SK-N-SH (cell line): ENCODE results near the gene LCN2. TPM values are rescaled to one million over a fixed set of nuclear protein-coding genes. Genes with fewer than 3 reads are reported as not detected.

Experiments
- CTCF ChIA-PET: fragments of 300-600, 350-600 bp; formaldehyde crosslinking; extraction: SDS; loops from one replicate; lab custom pipeline; 2021; lab: Yijun Ruan, JAX
- POLR2A ChIA-PET: fragments of 350-600 bp; sonication (Branson Sonifier 250); formaldehyde crosslinking; extraction: SDS; loops from one replicate; lab custom pipeline; 2020; ENCODE audit warnings: antibody characterized with exemption, inconsistent platforms; lab: Yijun Ruan, JAX
- DNase-seq: peaks from one replicate; pipeline ENCODE4 v3.0.0; 2012
- H2AFZ ChIP-seq: fragments of 200-600 bp; sonication (generic); 2 replicates; pipeline ENCODE4 v1.8.1; 2016; ENCODE audit warnings: antibody characterized with exemption, mild to moderate bottlenecking, low read depth
- H3F3A ChIP-seq: fragments of 200-600 bp; sonication (generic); replicated peaks from 2 replicates; pipeline ENCODE3; 2016; ENCODE audit warnings: antibody characterized with exemption, mild to moderate bottlenecking; ENCODE audit not compliant: insufficient read depth
- H3K27ac ChIP-seq, 2 experiments: fragments of 200-500 bp in 1 of 2; fragments of 200-600 bp in 1 of 2; sonication (Bioruptor generic) in 1 of 2; sonication (generic), shearing (Covaris generic) in 1 of 2; 2 replicates each; pipeline versions ENCODE4 v1.5.1 to v1.6.1; 2014 to 2016; ENCODE audit warnings: low read depth in 2 of 2, inconsistent platforms in 1 of 2, low read length in 1 of 2, mild to moderate bottlenecking in 1 of 2, mixed read lengths in 1 of 2
- H3K27me3 ChIP-seq: fragments of 200-600 bp; sonication (generic), shearing (Covaris generic); 2 replicates; pipeline ENCODE4 v1.6.1; 2016; ENCODE audit warnings: mixed run types; ENCODE audit not compliant: insufficient read depth
- H3K36me3 ChIP-seq, 2 experiments: fragments of 200-500 bp in 1 of 2; fragments of 200-600 bp in 1 of 2; sonication (Bioruptor generic) in 1 of 2; sonication (generic) in 1 of 2; replicated peaks in 1 of 2; 2 replicates each; pipeline versions ENCODE3 to v1.5.1; 2014 to 2016; ENCODE audit warnings: low read length in 1 of 2, mild to moderate bottlenecking in 1 of 2; ENCODE audit not compliant: insufficient read depth in 2 of 2, control insufficient read depth in 1 of 2
- H3K4me1 ChIP-seq, 2 experiments: fragments of 200-500 bp in 1 of 2; fragments of 200-600 bp in 1 of 2; sonication (Bioruptor generic) in 1 of 2; sonication (generic), shearing (Covaris generic) in 1 of 2; 2 replicates each; pipeline versions ENCODE4 v1.5.1 to v1.6.1; 2014 to 2016; ENCODE audit warnings: low read depth in 1 of 2, low read length in 1 of 2, mixed run types in 1 of 2; ENCODE audit not compliant: insufficient read depth in 2 of 2, control insufficient read depth in 1 of 2
- H3K4me2 ChIP-seq: fragments of 200-600 bp; sonication (generic), shearing (Covaris generic); 2 replicates; pipeline ENCODE4 v1.6.1; 2017; ENCODE audit warnings: mixed run types
- H3K4me3 ChIP-seq, 2 experiments: fragments of 200-500 bp in 1 of 2; fragments of 200-600 bp in 1 of 2; sonication (Bioruptor generic) in 1 of 2; sonication (generic), shearing (Covaris generic) in 1 of 2; 2 replicates each; pipeline versions ENCODE4 v1.5.1 to v1.8.1; 2014 to 2016; ENCODE audit warnings: low read depth in 2 of 2, inconsistent platforms in 1 of 2, low read length in 1 of 2, mild to moderate bottlenecking in 1 of 2, mixed read lengths in 1 of 2, moderate library complexity in 1 of 2
- H3K79me2 ChIP-seq: fragments of 200-600 bp; sonication (generic); 2 replicates; pipeline ENCODE4 v1.8.1; 2017; ENCODE audit warnings: mild to moderate bottlenecking; ENCODE audit not compliant: insufficient read depth
- H3K9ac ChIP-seq: fragments of 200-600 bp; sonication (generic); 2 replicates; pipeline ENCODE4 v1.6.1; 2017; ENCODE audit warnings: mixed run types
- H3K9me2 ChIP-seq: fragments of 200-600 bp; sonication (generic); 2 replicates; pipeline ENCODE4 v1.6.1; 2017; ENCODE audit warnings: mixed run types
- H3K9me3 ChIP-seq: fragments of 200-600 bp; sonication (generic); 2 replicates; pipeline ENCODE4 v1.6.1; 2017; ENCODE audit warnings: mixed run types, mild to moderate bottlenecking, moderate library complexity
- H4K20me1 ChIP-seq: fragments of 200-600 bp; sonication (generic); 2 replicates; pipeline ENCODE4 v1.6.1; 2017; ENCODE audit warnings: mild to moderate bottlenecking, mixed run types; ENCODE audit not compliant: insufficient read depth
- ELF1 ChIP-seq: IDR thresholded peaks from 2 replicates; pipeline ENCODE4 v1.4.0; 2012
- FOXM1 ChIP-seq: IDR thresholded peaks from 2 replicates; pipeline ENCODE4 v1.4.0; 2012; ENCODE audit warnings: low read depth, mild to moderate bottlenecking
- GATA2 ChIP-seq: sonication (generic); formaldehyde crosslinking; IDR thresholded peaks from 2 replicates; pipeline ENCODE4 v1.5.0; 2020; ENCODE audit warnings: mild to moderate bottlenecking, missing genetic modification reagents
- JUND ChIP-seq: IDR thresholded peaks from 2 replicates; pipeline ENCODE4 v1.4.0; 2012
- MXI1 ChIP-seq: IDR thresholded peaks from 2 replicates; pipeline ENCODE4 v1.6.1; 2012; ENCODE audit warnings: mild to moderate bottlenecking, low read depth, low read length, improper control_type of control experiment
- NFIC ChIP-seq: IDR thresholded peaks from 2 replicates; pipeline ENCODE4 v1.4.0; 2012; ENCODE audit warnings: borderline replicate concordance
- NRF1 ChIP-seq: IDR thresholded peaks from 2 replicates; pipeline ENCODE4 v1.6.1; 2012; ENCODE audit warnings: low read depth, mild to moderate bottlenecking, low read length
- RAD21 ChIP-seq: IDR thresholded peaks from 2 replicates; pipeline ENCODE4 v1.6.1; 2012; ENCODE audit warnings: mild to moderate bottlenecking, low read length
- SIN3A ChIP-seq: IDR thresholded peaks from 2 replicates; pipeline ENCODE4 v1.6.1; 2012; ENCODE audit warnings: low read depth, mild to moderate bottlenecking, low read length, moderate library complexity, borderline replicate concordance
- SMC3 ChIP-seq: IDR thresholded peaks from 2 replicates; pipeline ENCODE4 v1.6.1; 2012; ENCODE audit warnings: low read depth, low read length, improper control_type of control experiment
- TEAD4 ChIP-seq: IDR thresholded peaks from 2 replicates; pipeline ENCODE4 v1.4.0; 2012; ENCODE audit warnings: mild to moderate bottlenecking, borderline replicate concordance; ENCODE audit not compliant: insufficient read depth
- YY1 ChIP-seq: IDR thresholded peaks from 2 replicates; pipeline ENCODE4 v1.4.0; 2012; ENCODE audit warnings: low read depth, mild to moderate bottlenecking
- WGBS: methylation state at CpG from one replicate; pipeline ENCODE4 v1.1.6; 2017; ENCODE audit warnings: low lambda C conversion rate; 5-methylcytosine and 5-hydroxymethylcytosine counted together
- polyA plus RNA-seq, 3 experiments: library from polyadenylated mRNA; depleted of rRNA; stranded (reverse); fragments of >200 nt; gene quantifications; 2 replicates each; pipeline ENCODE4 v1.2.3, GENCODE V29; 2012
- TF ChIP-seq, protein P1 (sequence below): fragments of 150-350 bp; IDR thresholded peaks from 2 replicates; pipeline ENCODE4 v1.6.1; 2017; ENCODE audit warnings: antibody characterized with exemption, low read length, low read depth, borderline replicate concordance
- TF ChIP-seq, protein P2 (sequence below): fragments of 150-350 bp; IDR thresholded peaks from 2 replicates; pipeline ENCODE4 v1.6.1; 2016; ENCODE audit warnings: mild to moderate bottlenecking, low read depth, low read length
- TF ChIP-seq, protein P3 (sequence below): IDR thresholded peaks from 2 replicates; pipeline ENCODE4; 2012
- TF ChIP-seq, protein P4 (sequence below): IDR thresholded peaks from 2 replicates; pipeline ENCODE4 v1.6.1; 2012; ENCODE audit warnings: mild to moderate bottlenecking, low read depth, low read length, moderate library complexity
- TF ChIP-seq, protein P5 (sequence below): IDR thresholded peaks from 2 replicates; pipeline ENCODE4 v1.4.0; 2012; ENCODE audit warnings: low read depth

The LCN2 gene
- polyA plus RNA-seq, 1 of the 3 experiments (the other 2 are of a cell fraction): not detected

DNA sequence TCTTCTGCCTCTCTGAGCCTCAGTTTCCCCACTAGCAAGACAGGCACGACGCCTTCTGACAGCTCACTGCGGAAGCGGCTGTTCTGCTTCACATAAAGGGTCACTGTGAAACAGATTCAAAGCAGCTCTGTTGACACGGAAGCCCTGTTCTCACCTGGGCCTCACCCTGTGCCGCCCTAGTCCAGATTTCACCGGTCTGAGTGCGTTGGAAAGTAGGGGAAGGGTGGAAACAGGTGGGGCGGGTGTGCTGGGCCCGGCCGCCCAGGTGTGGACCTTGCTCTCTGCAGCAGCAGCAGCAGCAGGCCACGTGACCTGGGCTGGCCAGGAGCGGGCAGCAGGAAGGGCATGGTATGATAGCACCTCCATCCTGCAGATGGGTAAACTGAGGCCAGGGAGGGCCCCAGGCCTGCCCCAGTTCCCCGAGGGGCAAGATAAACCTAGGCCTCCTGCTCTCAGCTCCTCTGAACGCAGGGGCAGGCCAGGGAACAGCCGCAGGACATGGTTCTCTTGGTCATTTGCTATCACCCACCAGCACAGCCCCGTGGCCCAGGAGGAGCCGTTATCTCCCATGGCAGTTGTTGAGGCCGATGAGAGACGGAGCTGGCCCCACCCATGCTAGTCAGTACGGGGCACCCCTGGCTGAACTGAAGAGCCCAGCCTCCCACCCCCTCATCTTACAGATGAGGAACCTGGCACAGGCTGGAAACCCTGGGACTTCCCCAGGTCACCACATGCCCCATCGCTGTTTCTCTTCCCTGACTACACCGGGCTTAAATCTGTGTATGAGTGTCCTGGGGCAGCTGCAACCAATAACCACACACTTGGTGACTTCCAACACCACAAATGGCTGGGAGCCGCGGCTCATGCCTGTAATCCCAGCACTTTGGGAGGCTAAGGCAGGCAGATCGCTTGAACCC is 33.8 kb upstream of the LCN2 start:
- peaks cover 3 to 4% of the 10 kb centered on the region in 2 experiments; a peak in 1 of 4 replicates for H3K4me1 ChIP-seq
- H3K27ac ChIP-seq: no peak overlapping the region
- peaks cover 0 to 4% of the 10 kb centered on the region in 2 experiments for H3K36me3 ChIP-seq
- peaks cover 3% of the 10 kb centered on the region for H3F3A ChIP-seq
- ChIA-PET CTCF (interaction anchor here (0.8 to 6.5 kb wide), 6 partner anchors 12 to 172 kb away, joined by 4 to 246 read pairs (median 39); partner anchors contain the start of genes EEIG1 and PTGES2), POLR2A (no interaction called here)
- no peak for TF ChIP-seq NFIC
- TF ChIP-seq SMC3: no peak
- TF ChIP-seq JUND: no peak
- TF ChIP-seq NRF1: no peak
- TF ChIP-seq MXI1: no peak
- TF ChIP-seq YY1: no peak
- TF ChIP-seq FOXM1: no peak
- TF ChIP-seq GATA2: no peak
- TF ChIP-seq TEAD4: no peak
- no peak for TF ChIP-seq SIN3A
- TF ChIP-seq, protein P1, sequence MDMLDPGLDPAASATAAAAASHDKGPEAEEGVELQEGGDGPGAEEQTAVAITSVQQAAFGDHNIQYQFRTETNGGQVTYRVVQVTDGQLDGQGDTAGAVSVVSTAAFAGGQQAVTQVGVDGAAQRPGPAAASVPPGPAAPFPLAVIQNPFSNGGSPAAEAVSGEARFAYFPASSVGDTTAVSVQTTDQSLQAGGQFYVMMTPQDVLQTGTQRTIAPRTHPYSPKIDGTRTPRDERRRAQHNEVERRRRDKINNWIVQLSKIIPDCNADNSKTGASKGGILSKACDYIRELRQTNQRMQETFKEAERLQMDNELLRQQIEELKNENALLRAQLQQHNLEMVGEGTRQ: no peak
- TF ChIP-seq, protein P2, sequence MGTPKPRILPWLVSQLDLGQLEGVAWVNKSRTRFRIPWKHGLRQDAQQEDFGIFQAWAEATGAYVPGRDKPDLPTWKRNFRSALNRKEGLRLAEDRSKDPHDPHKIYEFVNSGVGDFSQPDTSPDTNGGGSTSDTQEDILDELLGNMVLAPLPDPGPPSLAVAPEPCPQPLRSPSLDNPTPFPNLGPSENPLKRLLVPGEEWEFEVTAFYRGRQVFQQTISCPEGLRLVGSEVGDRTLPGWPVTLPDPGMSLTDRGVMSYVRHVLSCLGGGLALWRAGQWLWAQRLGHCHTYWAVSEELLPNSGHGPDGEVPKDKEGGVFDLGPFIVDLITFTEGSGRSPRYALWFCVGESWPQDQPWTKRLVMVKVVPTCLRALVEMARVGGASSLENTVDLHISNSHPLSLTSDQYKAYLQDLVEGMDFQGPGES: no peak
- TF ChIP-seq, protein P3, sequence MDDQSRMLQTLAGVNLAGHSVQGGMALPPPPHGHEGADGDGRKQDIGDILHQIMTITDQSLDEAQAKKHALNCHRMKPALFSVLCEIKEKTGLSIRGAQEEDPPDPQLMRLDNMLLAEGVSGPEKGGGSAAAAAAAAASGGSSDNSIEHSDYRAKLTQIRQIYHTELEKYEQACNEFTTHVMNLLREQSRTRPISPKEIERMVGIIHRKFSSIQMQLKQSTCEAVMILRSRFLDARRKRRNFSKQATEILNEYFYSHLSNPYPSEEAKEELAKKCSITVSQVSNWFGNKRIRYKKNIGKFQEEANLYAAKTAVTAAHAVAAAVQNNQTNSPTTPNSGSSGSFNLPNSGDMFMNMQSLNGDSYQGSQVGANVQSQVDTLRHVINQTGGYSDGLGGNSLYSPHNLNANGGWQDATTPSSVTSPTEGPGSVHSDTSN: no peak
- TF ChIP-seq, protein P4, sequence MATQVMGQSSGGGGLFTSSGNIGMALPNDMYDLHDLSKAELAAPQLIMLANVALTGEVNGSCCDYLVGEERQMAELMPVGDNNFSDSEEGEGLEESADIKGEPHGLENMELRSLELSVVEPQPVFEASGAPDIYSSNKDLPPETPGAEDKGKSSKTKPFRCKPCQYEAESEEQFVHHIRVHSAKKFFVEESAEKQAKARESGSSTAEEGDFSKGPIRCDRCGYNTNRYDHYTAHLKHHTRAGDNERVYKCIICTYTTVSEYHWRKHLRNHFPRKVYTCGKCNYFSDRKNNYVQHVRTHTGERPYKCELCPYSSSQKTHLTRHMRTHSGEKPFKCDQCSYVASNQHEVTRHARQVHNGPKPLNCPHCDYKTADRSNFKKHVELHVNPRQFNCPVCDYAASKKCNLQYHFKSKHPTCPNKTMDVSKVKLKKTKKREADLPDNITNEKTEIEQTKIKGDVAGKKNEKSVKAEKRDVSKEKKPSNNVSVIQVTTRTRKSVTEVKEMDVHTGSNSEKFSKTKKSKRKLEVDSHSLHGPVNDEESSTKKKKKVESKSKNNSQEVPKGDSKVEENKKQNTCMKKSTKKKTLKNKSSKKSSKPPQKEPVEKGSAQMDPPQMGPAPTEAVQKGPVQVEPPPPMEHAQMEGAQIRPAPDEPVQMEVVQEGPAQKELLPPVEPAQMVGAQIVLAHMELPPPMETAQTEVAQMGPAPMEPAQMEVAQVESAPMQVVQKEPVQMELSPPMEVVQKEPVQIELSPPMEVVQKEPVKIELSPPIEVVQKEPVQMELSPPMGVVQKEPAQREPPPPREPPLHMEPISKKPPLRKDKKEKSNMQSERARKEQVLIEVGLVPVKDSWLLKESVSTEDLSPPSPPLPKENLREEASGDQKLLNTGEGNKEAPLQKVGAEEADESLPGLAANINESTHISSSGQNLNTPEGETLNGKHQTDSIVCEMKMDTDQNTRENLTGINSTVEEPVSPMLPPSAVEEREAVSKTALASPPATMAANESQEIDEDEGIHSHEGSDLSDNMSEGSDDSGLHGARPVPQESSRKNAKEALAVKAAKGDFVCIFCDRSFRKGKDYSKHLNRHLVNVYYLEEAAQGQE: no peak
- TF ChIP-seq RAD21: no peak
- TF ChIP-seq ELF1: no peak
- TF ChIP-seq, protein P5, sequence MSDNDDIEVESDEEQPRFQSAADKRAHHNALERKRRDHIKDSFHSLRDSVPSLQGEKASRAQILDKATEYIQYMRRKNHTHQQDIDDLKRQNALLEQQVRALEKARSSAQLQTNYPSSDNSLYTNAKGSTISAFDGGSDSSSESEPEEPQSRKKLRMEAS: no peak
- no peak overlapping the region for H3K4me2 ChIP-seq
- no peaks in the 10 kb centered on the region for H3K27me3 ChIP-seq
- WGBS: 94% methylated on average over 15 of the region's 26 CpGs
- no peaks in the 10 kb centered on the region for H3K9me2 ChIP-seq
- no peak overlapping the region for H3K4me3 ChIP-seq
- no peaks in the 10 kb centered on the region for H4K20me1 ChIP-seq
- no peak overlapping the region for H3K9ac ChIP-seq
- H3K79me2 ChIP-seq: no peaks in the 10 kb centered on the region
- H2AFZ ChIP-seq: no peak overlapping the region
- no peak for DNase-seq
- H3K9me3 ChIP-seq: no peaks in the 10 kb centered on the region
